NB4 (cell line): ENCODE measurements around the gene ZNF423.

Experiments used
- POLR2A ChIP-seq: IDR thresholded peaks from 2 replicates; pipeline ENCODE4 v1.6.1; 2011; ENCODE audit warnings: mild to moderate bottlenecking; ENCODE audit not compliant: insufficient read length; ENCODE audit errors: extremely low read depth
- TF ChIP-seq, protein P1 (sequence below): IDR thresholded peaks from one replicate; pipeline ENCODE4 v1.5.1; 2012; ENCODE audit warnings: low read depth, low read length
- TF ChIP-seq, protein P2 (sequence below): IDR thresholded peaks from 2 replicates; pipeline ENCODE4 v1.6.1; 2011; ENCODE audit warnings: low read depth, low read length

DNA sequence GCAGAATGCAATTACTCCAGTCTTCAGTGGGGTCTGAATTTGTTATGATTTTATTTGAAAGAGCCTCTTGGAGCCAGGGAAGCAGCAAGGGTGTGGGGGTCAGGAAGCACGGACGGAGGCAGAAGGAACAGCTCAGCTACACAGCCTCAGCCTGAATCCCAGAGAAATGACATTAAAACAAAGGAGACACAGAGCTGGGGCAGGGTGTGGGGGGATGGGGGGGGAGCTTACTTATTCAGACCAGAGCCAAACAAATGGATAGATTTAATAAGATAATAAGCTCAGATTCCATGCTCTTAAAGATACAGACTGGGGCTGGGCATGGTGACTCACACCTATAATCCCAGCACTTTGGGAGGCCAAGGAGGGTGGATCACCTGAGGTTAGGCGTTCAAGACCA lies 195.3 kb downstream of the ZNF423 start:
- TF ChIP-seq POLR2A, result no peak
- TF ChIP-seq, protein P1, sequence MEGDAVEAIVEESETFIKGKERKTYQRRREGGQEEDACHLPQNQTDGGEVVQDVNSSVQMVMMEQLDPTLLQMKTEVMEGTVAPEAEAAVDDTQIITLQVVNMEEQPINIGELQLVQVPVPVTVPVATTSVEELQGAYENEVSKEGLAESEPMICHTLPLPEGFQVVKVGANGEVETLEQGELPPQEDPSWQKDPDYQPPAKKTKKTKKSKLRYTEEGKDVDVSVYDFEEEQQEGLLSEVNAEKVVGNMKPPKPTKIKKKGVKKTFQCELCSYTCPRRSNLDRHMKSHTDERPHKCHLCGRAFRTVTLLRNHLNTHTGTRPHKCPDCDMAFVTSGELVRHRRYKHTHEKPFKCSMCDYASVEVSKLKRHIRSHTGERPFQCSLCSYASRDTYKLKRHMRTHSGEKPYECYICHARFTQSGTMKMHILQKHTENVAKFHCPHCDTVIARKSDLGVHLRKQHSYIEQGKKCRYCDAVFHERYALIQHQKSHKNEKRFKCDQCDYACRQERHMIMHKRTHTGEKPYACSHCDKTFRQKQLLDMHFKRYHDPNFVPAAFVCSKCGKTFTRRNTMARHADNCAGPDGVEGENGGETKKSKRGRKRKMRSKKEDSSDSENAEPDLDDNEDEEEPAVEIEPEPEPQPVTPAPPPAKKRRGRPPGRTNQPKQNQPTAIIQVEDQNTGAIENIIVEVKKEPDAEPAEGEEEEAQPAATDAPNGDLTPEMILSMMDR, result no peak
- TF ChIP-seq, protein P2, sequence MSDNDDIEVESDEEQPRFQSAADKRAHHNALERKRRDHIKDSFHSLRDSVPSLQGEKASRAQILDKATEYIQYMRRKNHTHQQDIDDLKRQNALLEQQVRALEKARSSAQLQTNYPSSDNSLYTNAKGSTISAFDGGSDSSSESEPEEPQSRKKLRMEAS, result no peak
